Uterus (tissue), 4 donors: ENCODE results near the gene PANX1. TPM values are rescaled to one million over a fixed set of nuclear protein-coding genes. Genes with fewer than 3 reads are reported as not detected.

Experiments used
- DNase-seq, 2 donors: peaks; one replicate each; pipeline ENCODE4 v3.0.0-alpha.2; 2019 to 2020
- H3K27ac ChIP-seq, 2 donors: fragments of 200-600 bp; sonication (generic); 1 replicate in 1 of 2; 2 replicates in 1 of 2; pipeline ENCODE4 v1.5.1; 2016 to 2018
- H3K27me3 ChIP-seq, 2 donors: fragments of 200-600 bp; sonication (generic); one replicate each; pipeline ENCODE4 v1.5.1; 2018 to 2019; ENCODE audit warnings: control low read depth in 1 of 2
- H3K36me3 ChIP-seq, 2 donors: fragments of 200-600 bp; sonication (generic); one replicate each; pipeline ENCODE4 v1.5.1; 2019; ENCODE audit warnings: control low read depth in 1 of 2
- H3K4me1 ChIP-seq, 2 donors: fragments of 200-600 bp; sonication (generic); one replicate each; pipeline ENCODE4 v1.5.1; 2018 to 2019; ENCODE audit warnings: control low read depth in 1 of 2
- H3K4me3 ChIP-seq, 2 donors: fragments of 200-600 bp; sonication (generic); 1 replicate in 1 of 2; 2 replicates in 1 of 2; pipeline ENCODE4 v1.5.1; 2018 to 2019; ENCODE audit warnings: mild to moderate bottlenecking in 1 of 2
- H3K9me3 ChIP-seq, 2 donors: fragments of 200-600 bp; sonication (generic); one replicate each; pipeline ENCODE4 v1.5.1; 2019; ENCODE audit warnings: control low read depth in 1 of 2
- CTCF ChIP-seq, 4 experiments: fragments of 200-600 bp in 2 of 4; fragments of 450-650 bp in 2 of 4; sonication (generic) in 2 of 4; IDR thresholded peaks; one replicate each; pipeline ENCODE4 v1.5.1; 2016 to 2019; ENCODE audit warnings: antibody characterized with exemption in 4 of 4, mild to moderate bottlenecking in 2 of 4, moderate library complexity in 1 of 4
- POLR2A ChIP-seq, 2 donors: fragments of 450-650 bp; IDR thresholded peaks; one replicate each; pipeline ENCODE4 v1.6.1; 2016; ENCODE audit warnings: antibody characterized with exemption in 2 of 2, mild to moderate bottlenecking in 1 of 2, moderate library complexity in 1 of 2
- intact Hi-C: fragments of 100-400 bp; cut with DNase I; formaldehyde crosslinking; loops from one replicate; pipeline ENCODE4 v1.15.1; 2023; ENCODE audit warnings: low total_unique reads
- total RNA-seq, 4 donors: library from RNA; depleted of rRNA in 3 of 4; stranded (reverse); fragments of >200 nt in 3 of 4; gene quantifications; one replicate each; pipeline versions ENCODE4 v1.1.0 to v1.2.4, GENCODE V29; 2014 to 2023
- donor health status: DM: yes; HTN: yes; CAD: no.

PANX1 gene
- total RNA-seq, 4 donors from 2014 or later = 4.1 to 37.9 (median 15.1) TPM

DNA sequence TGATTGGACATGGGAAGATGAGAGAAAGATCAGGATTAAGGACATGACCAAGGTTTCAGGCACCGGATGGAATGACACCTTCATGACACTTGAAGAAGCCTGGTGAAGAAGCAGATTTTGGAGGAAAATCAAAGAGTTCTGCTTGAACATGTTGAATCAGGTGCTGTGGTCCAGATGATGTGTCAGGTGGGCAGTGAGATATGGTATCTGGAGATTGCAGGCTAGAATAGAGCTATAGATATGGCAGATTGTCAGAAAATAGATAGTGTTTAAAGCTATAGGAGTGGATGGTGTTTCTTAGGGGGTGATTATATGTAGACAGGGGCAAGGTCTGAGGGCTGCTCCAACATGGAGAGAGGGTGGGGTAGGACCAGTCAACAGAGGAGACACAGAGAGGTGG is 40.2 kb downstream of the PANX1 start:
- H3K36me3 ChIP-seq = no peaks in the 10 kb centered on the region
- no peaks in the 10 kb centered on the region for H3K4me1 ChIP-seq
- intact Hi-C loops = no loop called here
- TF ChIP-seq CTCF (IDR thresholded peaks at IDR 0.05) = no peak
- TF ChIP-seq POLR2A (IDR thresholded peaks at IDR 0.05) = no peak
- H3K27me3 ChIP-seq = no peaks in the 10 kb centered on the region
- no peak for DNase-seq
- H3K27ac ChIP-seq = no peak overlapping the region
- H3K9me3 ChIP-seq = no peaks in the 10 kb centered on the region
- H3K4me3 ChIP-seq = no peak overlapping the region

GRCh38 chr11:94169516-94169915 is 40.9 kb downstream of the PANX1 start:
- no peak for TF ChIP-seq CTCF (IDR thresholded peaks at IDR 0.05)
- H3K4me3 ChIP-seq = no peak overlapping the region
- no peak overlapping the region for H3K27ac ChIP-seq
- H3K36me3 ChIP-seq = no peaks in the 10 kb centered on the region
- no peaks in the 10 kb centered on the region for H3K4me1 ChIP-seq
- no peaks in the 10 kb centered on the region for H3K27me3 ChIP-seq
- no peaks in the 10 kb centered on the region for H3K9me3 ChIP-seq
- no peak for DNase-seq
- intact Hi-C loops = no loop called here

GRCh38 chr11:94169930-94170545 is 41.4 kb downstream of the PANX1 start:
- intact Hi-C loops = no loop called here
- H3K27ac ChIP-seq = no peak overlapping the region
- no peak for TF ChIP-seq POLR2A (IDR thresholded peaks at IDR 0.05)
- TF ChIP-seq CTCF (IDR thresholded peaks at IDR 0.05) = no peak
- no peaks in the 10 kb centered on the region for H3K36me3 ChIP-seq
- no peaks in the 10 kb centered on the region for H3K4me1 ChIP-seq
- H3K4me3 ChIP-seq = no peak overlapping the region
- H3K9me3 ChIP-seq = no peaks in the 10 kb centered on the region
- DNase-seq = no peak
- no peaks in the 10 kb centered on the region for H3K27me3 ChIP-seq

- Histone ChIP-seq H3K4me3 (no peak overlapping the region), H3K36me3 (no peaks in the 10 kb centered on the region), H3K27me3 (no peaks in the 10 kb centered on the region), H3K27ac (no peak overlapping the region), H3K4me1 (no peaks in the 10 kb centered on the region), H3K9me3 (no peaks in the 10 kb centered on the region)
- intact Hi-C loops = no loop called here
- TF ChIP-seq POLR2A (IDR thresholded peaks at IDR 0.05) = no peak
- no peak for TF ChIP-seq CTCF (IDR thresholded peaks at IDR 0.05)
- no peak for DNase-seq
Observed at GRCh38 chr11:94170953-94171352, 42.3 kb downstream of the PANX1 start.

- intact Hi-C loops = no loop called here
Observed at GRCh38 chr11:94171693-94172440, 43.2 kb downstream of the PANX1 start.

More at GRCh38 chr11:94171693-94172440, 43.2 kb downstream of the PANX1 start:
- Histone ChIP-seq H3K27ac (no peak overlapping the region), H3K27me3 (no peaks in the 10 kb centered on the region), H3K4me1 (no peaks in the 10 kb centered on the region), H3K4me3 (no peak overlapping the region), H3K36me3 (no peaks in the 10 kb centered on the region), H3K9me3 (no peaks in the 10 kb centered on the region)
- TF ChIP-seq POLR2A (IDR thresholded peaks at IDR 0.05) = no peak
- peak in 3 of 4 experiments; percentile 20 to 44 (median 22) for TF ChIP-seq CTCF (IDR thresholded peaks at IDR 0.05)
- DNase-seq = peak in 1 of 2 donors; percentile 24
